ENCODE data around the gene IGFLR1. TPM values are rescaled to one million over a fixed set of nuclear protein-coding genes. Genes with fewer than 3 reads are reported as not detected.

Gene IGFLR1
- total RNA-seq, 1 donor = 0.72 TPM

GRCh38 chr19:35720163-35720524 is 22.1 kb downstream of the IGFLR1 start:
- no peaks in the 10 kb centered on the region for H3K9me3 ChIP-seq (ENCODE audit: low read depth, low read length)
- H3K4me2 ChIP-seq (ENCODE audit: insufficient read depth, low read length) = no peak overlapping the region
- peaks cover 50% of the 10 kb centered on the region for H3K79me2 ChIP-seq (ENCODE audit: insufficient read depth, low read length)
- no peak overlapping the region for H2AFZ ChIP-seq (ENCODE audit: low read length)
- TF ChIP-seq, protein P1, sequence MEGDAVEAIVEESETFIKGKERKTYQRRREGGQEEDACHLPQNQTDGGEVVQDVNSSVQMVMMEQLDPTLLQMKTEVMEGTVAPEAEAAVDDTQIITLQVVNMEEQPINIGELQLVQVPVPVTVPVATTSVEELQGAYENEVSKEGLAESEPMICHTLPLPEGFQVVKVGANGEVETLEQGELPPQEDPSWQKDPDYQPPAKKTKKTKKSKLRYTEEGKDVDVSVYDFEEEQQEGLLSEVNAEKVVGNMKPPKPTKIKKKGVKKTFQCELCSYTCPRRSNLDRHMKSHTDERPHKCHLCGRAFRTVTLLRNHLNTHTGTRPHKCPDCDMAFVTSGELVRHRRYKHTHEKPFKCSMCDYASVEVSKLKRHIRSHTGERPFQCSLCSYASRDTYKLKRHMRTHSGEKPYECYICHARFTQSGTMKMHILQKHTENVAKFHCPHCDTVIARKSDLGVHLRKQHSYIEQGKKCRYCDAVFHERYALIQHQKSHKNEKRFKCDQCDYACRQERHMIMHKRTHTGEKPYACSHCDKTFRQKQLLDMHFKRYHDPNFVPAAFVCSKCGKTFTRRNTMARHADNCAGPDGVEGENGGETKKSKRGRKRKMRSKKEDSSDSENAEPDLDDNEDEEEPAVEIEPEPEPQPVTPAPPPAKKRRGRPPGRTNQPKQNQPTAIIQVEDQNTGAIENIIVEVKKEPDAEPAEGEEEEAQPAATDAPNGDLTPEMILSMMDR (IDR thresholded peaks at IDR 0.05; ENCODE audit: extremely low read depth, low read depth, low read length) = no peak
- peak; percentile 72 for DNase-seq (ENCODE audit: insufficient read length, low spot score, missing footprints)
- no peak overlapping the region for H3K27ac ChIP-seq (ENCODE audit: low read depth, low read length)
- H3K4me3 ChIP-seq (ENCODE audit: insufficient read depth, low read length) = no peak overlapping the region
- peaks cover 25% of the 10 kb centered on the region for H4K20me1 ChIP-seq (ENCODE audit: insufficient read depth, low read length)
- H3K27me3 ChIP-seq (ENCODE audit: insufficient read depth, low read length) = no peaks in the 10 kb centered on the region
- H3K36me3 ChIP-seq (ENCODE audit: insufficient read depth, low read length) = peaks cover 43% of the 10 kb centered on the region
- H3K4me1 ChIP-seq (ENCODE audit: insufficient read depth, low read length) = peaks cover 17% of the 10 kb centered on the region

DNA sequence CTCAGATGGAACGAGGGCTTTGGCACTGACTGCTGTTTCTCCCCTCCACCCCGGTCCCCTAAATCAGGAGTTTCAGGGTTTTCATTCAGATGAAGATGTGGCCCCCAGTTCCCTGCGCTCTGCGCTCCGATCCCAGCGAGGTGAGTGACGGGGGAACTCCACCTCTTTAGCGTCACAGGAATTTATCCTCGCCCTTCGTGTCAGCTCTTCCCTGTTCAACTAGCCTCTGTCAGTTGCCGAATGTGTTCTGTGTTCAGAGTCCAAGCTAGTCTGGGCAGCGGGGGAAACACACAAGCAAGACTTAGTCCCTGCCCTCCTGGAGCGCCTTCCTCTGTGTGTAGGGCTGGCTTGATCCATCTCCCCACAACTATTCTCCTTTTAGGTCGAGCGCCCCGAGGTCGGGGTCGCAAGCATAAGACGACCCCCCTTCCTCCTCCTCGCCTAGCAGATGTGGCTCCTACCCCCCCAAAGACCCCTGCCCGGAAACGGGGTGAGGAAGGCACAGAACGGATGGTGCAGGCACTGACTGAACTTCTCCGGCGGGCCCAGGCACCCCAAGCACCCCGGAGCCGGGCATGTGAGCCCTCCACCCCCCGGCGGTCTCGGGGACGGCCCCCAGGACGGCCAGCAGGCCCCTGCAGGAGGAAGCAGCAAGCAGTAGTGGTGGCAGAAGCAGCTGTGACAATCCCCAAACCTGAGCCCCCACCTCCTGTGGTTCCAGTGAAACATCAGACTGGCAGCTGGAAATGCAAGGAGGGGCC is 22.7 kb downstream of the IGFLR1 start:
- no peaks in the 10 kb centered on the region for H3K9me3 ChIP-seq (ENCODE audit: low read depth, low read length)
- H4K20me1 ChIP-seq (ENCODE audit: insufficient read depth, low read length) = peaks cover 25% of the 10 kb centered on the region
- H3K27me3 ChIP-seq (ENCODE audit: insufficient read depth, low read length) = no peaks in the 10 kb centered on the region
- TF ChIP-seq, protein P1 (IDR thresholded peaks at IDR 0.05; ENCODE audit: extremely low read depth, low read depth, low read length) = no peak
- H3K4me2 ChIP-seq (ENCODE audit: insufficient read depth, low read length) = peak overlapping the region; percentile 84
- peak overlapping the region; percentile 90 for H3K4me3 ChIP-seq (ENCODE audit: insufficient read depth, low read length)
- peaks cover 50% of the 10 kb centered on the region for H3K79me2 ChIP-seq (ENCODE audit: insufficient read depth, low read length)
- H3K4me1 ChIP-seq (ENCODE audit: insufficient read depth, low read length) = peaks cover 17% of the 10 kb centered on the region
- DNase-seq (ENCODE audit: insufficient read length, low spot score, missing footprints) = peak; percentile 85
- H3K27ac ChIP-seq (ENCODE audit: low read depth, low read length) = no peak overlapping the region
- H3K36me3 ChIP-seq (ENCODE audit: insufficient read depth, low read length) = peaks cover 37% of the 10 kb centered on the region
- no peak overlapping the region for H2AFZ ChIP-seq (ENCODE audit: low read length)

DNA sequence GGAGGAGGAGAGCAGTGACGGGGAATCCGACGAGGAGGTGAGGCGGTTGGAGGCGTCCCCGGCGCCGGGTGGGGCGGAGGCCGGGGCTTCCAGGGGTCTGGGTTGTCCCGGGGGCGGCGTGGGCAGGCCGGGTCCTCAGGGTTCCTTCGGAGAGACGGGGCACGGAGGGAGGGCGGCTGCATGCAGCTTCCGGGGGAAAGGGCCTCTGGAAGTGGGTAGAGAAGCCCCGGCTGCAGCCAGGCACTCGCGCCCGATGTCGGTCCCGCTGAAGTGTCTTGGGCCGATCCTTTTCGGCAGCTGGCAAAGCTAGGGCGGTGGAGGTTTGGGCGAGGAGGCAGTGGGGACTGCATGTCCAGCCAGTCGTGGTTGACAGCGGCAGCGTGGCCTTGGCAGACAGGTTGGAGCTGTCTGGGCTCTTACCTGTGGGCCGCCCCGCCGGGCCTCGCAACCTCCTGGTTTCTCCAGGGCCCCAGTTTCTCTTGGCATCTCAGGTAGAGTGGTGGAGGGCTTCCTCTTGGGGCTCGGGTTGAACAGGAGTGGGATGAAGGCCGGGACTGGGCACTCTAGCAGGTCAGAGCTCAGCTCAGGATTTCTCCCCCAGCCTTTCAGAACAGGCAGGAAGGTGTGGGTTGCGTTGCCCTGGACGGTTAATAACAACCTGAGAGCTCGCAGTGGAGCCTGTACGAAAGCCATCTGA is 23.8 kb downstream of the IGFLR1 start:
- H3K4me1 ChIP-seq (ENCODE audit: insufficient read depth, low read length) = peaks cover 17% of the 10 kb centered on the region
- peak overlapping the region; percentile 84 for H3K4me2 ChIP-seq (ENCODE audit: insufficient read depth, low read length)
- peak; percentile 96 for DNase-seq (ENCODE audit: insufficient read length, low spot score, missing footprints)
- peak overlapping the region; percentile 56 for H3K27ac ChIP-seq (ENCODE audit: low read depth, low read length)
- H3K79me2 ChIP-seq (ENCODE audit: insufficient read depth, low read length) = peaks cover 50% of the 10 kb centered on the region
- TF ChIP-seq, protein P1 (IDR thresholded peaks at IDR 0.05; ENCODE audit: extremely low read depth, low read depth, low read length) = no peak
- H3K36me3 ChIP-seq (ENCODE audit: insufficient read depth, low read length) = peaks cover 27% of the 10 kb centered on the region
- peaks cover 25% of the 10 kb centered on the region for H4K20me1 ChIP-seq (ENCODE audit: insufficient read depth, low read length)
- no peaks in the 10 kb centered on the region for H3K9me3 ChIP-seq (ENCODE audit: low read depth, low read length)
- peak overlapping the region; percentile 90 for H3K4me3 ChIP-seq (ENCODE audit: insufficient read depth, low read length)
- no peaks in the 10 kb centered on the region for H3K27me3 ChIP-seq (ENCODE audit: insufficient read depth, low read length)
- peak overlapping the region; percentile 29 for H2AFZ ChIP-seq (ENCODE audit: low read length)
